Keratinocyte (primary cell): Measurements from ENCODE around the gene TAC3. TPM values are rescaled to one million over a fixed set of nuclear protein-coding genes. Genes with fewer than 3 reads are reported as not detected.

Experiments
- DNase-seq: peaks from one replicate; pipeline ENCODE4 v3.0.0-alpha.2; 2011; ENCODE audit warnings: low read depth, missing footprints, low spot score
- FAIRE-seq: peaks from 2 replicates; lab custom pipeline; 2011; peaks lifted over from hg19 to GRCh38; lab: Jason Lieb, UNC
- H2AFZ ChIP-seq: 2 replicates; pipeline ENCODE4 v1.6.0; 2012; ENCODE audit warnings: low read length, control low read depth, inconsistent platforms; ENCODE audit not compliant: control insufficient read depth
- H3K27ac ChIP-seq: 2 replicates; pipeline ENCODE4 v1.5.1; 2011; ENCODE audit warnings: low read length; ENCODE audit not compliant: control insufficient read depth, insufficient read depth
- H3K27me3 ChIP-seq: 3 replicates; pipeline ENCODE4 v1.6.0; 2011; ENCODE audit warnings: low read length; ENCODE audit not compliant: control insufficient read depth, insufficient read depth; ENCODE audit errors: extremely low read depth
- H3K36me3 ChIP-seq, 2 experiments: 2 replicates in 1 of 2; 3 replicates in 1 of 2; pipeline ENCODE4 v1.5.1; 2011; ENCODE audit warnings: low read length in 2 of 2, mild to moderate bottlenecking in 1 of 2; ENCODE audit not compliant: control insufficient read depth in 2 of 2, insufficient read depth in 2 of 2; ENCODE audit errors: extremely low read depth in 1 of 2
- H3K4me1 ChIP-seq: 3 replicates; pipeline ENCODE4 v1.5.1; 2011; ENCODE audit warnings: low read length; ENCODE audit not compliant: control insufficient read depth, insufficient read depth; ENCODE audit errors: extremely low read depth
- H3K4me2 ChIP-seq: 3 replicates; pipeline ENCODE4 v1.6.0; 2011; ENCODE audit warnings: low read depth, low read length; ENCODE audit not compliant: control insufficient read depth, insufficient read depth; ENCODE audit errors: extremely low read depth
- H3K4me3 ChIP-seq, 3 experiments: fragments of 200-600 bp in 1 of 3; sonication (generic) in 1 of 3; 2 replicates in 2 of 3; 3 replicates in 1 of 3; pipeline ENCODE4 v1.5.1; 2011 to 2016; ENCODE audit warnings: low read length in 3 of 3, mild to moderate bottlenecking in 3 of 3, control low read depth in 2 of 3, inconsistent platforms in 1 of 3, low read depth in 1 of 3, mixed read lengths in 1 of 3, mixed run types in 1 of 3, moderate library complexity in 1 of 3; ENCODE audit not compliant: control insufficient read depth in 2 of 3, insufficient read depth in 2 of 3; ENCODE audit errors: extremely low read depth in 1 of 3
- H3K79me2 ChIP-seq: 2 replicates; pipeline ENCODE4 v1.6.0; 2012; ENCODE audit warnings: low read length; ENCODE audit not compliant: control insufficient read depth, insufficient read depth
- H3K9ac ChIP-seq: 3 replicates; pipeline ENCODE4 v1.6.0; 2011; ENCODE audit warnings: low read length; ENCODE audit not compliant: control insufficient read depth, insufficient read depth; ENCODE audit errors: extremely low read depth
- H3K9me1 ChIP-seq: 3 replicates; pipeline ENCODE4 v1.6.0; 2011; ENCODE audit warnings: low read length; ENCODE audit not compliant: control insufficient read depth, insufficient read depth; ENCODE audit errors: extremely low read depth
- H3K9me3 ChIP-seq: 2 replicates; pipeline ENCODE4 v1.5.1; 2012; ENCODE audit warnings: low read depth, low read length; ENCODE audit not compliant: control insufficient read depth
- H4K20me1 ChIP-seq: 3 replicates; pipeline ENCODE4 v1.6.0; 2011; ENCODE audit warnings: low read length; ENCODE audit not compliant: control insufficient read depth, insufficient read depth; ENCODE audit errors: extremely low read depth
- CTCF ChIP-seq, 3 experiments: IDR thresholded peaks in 1 of 3; conservative IDR thresholded peaks in 1 of 3; optimal IDR thresholded peaks in 1 of 3; 2 replicates in 2 of 3; 3 replicates in 1 of 3; pipeline versions ENCODE3 to v1.5.1; 2011; ENCODE audit warnings: low read length in 3 of 3, mild to moderate bottlenecking in 3 of 3, moderate library complexity in 2 of 3, control low read depth in 1 of 3, inconsistent platforms in 1 of 3; ENCODE audit not compliant: insufficient read depth in 2 of 3; ENCODE audit errors: extremely low read depth in 1 of 3
- EZH2 ChIP-seq: IDR thresholded peaks from one replicate; pipeline ENCODE4 v1.6.1; 2012; ENCODE audit warnings: inconsistent platforms, mild to moderate bottlenecking, low read length, moderate library complexity
- dilution Hi-C: fragments of 300-500 bp; cut with MboI; formaldehyde crosslinking; loops from one replicate; pipeline ENCODE4 v1.7.0; 2020; ENCODE audit warnings: low sequenced_read_pairs; ENCODE audit not compliant: extremely low pct_ligation_motif_present
- polyA plus RNA-seq, 5 experiments: library from polyadenylated mRNA; depleted of rRNA in 3 of 5; stranded (reverse) in 3 of 5; stranded (forward) in 1 of 5; unstranded in 1 of 5; fragments of >200 nt; gene quantifications; 1 replicate in 1 of 5; 2 replicates in 3 of 5; 3 replicates in 1 of 5; pipeline versions ENCODE4 v1.2.1 to v1.2.3, GENCODE V29; 2011 to 2012; ENCODE audit warnings: missing spikeins in 2 of 5, low read depth in 1 of 5, low replicate concordance in 1 of 5

TAC3 gene
- polyA plus RNA-seq, 1 donor (not counting 4 experiments of a cell fraction or from before 2014, with no cell fraction given), result not detected

DNA sequence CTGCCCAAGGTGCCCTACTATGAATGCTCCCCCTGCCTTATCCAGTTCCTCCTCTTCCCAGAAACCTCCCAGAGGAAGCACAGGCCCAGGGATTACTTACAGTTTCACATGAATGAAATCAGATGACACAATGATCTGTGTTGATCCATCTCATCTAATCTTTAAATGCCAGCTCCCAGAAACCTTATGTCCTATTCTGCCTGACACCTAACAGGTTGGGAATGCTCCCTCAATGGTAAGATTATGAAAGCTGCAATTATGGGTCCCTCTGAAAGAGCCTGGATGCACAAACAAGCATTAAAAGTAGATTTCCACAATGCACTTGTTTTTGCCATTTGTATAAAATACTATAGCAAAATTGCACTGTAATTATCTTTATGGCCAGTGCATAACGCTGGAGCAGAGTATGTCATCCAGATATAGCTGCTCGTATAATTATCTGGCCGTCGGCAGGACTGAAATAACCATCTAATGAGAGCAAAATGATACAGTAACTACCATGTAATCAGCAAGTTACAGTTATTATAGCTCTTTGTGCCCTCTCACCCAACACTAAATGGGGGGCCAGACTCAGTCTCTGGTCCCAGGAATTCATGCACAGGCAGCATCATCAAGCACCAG lies 5.6 kb downstream of the TAC3 start:
- Histone ChIP-seq H3K79me2 (peaks cover 2% of the 10 kb centered on the region), H3K9me1 (no peaks in the 10 kb centered on the region), H3K4me1 (no peaks in the 10 kb centered on the region), H3K4me2 (no peak overlapping the region), H3K4me3 (no peak overlapping the region), H3K9me3 (no peaks in the 10 kb centered on the region), H3K27me3 (peaks cover 22% of the 10 kb centered on the region), H4K20me1 (no peaks in the 10 kb centered on the region), H3K36me3 (no peaks in the 10 kb centered on the region), H2AFZ (no peak overlapping the region), H3K9ac (no peak overlapping the region), H3K27ac (no peak overlapping the region)
- dilution Hi-C loops, result no loop called here
- DNase-seq, result no peak
- TF ChIP-seq CTCF (optimal IDR thresholded peaks at IDR 0.05 in 1 of 3, IDR thresholded peaks at IDR 0.05 in 1 of 3, conservative IDR thresholded peaks at IDR 0.05 in 1 of 3; ENCODE audit: extremely low read depth in 1 of 3, insufficient read depth in 2 of 3, low read length in 3 of 3) (no peak), EZH2 (no peak)
- no peak for FAIRE-seq

DNA sequence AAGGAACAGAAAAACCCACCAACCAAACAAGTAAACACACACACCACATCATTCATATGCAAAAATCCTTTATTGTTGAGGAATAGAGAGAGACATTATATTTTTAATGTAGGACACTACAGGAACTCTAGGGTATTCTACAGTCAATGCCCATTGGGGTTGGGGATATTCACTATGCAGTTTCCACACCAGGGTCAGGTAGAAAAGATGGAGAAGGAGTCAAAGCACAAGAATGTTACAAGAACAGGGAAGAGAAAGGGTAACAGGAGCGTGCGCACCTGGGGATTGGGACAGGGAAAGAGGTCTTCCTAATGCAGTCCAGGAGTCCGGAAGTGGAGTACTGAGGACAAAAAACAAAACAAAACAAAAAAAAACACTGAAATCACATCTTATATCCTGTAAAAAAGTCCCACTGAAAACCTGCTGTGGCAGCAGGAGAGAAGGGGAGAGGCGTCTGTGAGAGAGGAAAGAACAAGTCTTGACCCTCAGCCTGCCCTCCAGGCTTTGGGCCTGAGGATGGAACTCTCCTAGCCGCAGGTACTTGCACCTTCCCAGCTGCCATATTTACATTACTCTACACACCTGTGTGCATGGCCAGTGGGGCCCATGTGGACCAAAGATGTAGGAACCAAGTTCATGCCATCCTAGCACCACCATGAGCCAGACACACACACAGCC lies 6.2 kb downstream of the TAC3 start:
- no peak for TF ChIP-seq EZH2
- no peak for TF ChIP-seq CTCF (optimal IDR thresholded peaks at IDR 0.05 in 1 of 3, IDR thresholded peaks at IDR 0.05 in 1 of 3, conservative IDR thresholded peaks at IDR 0.05 in 1 of 3; ENCODE audit: extremely low read depth in 1 of 3, insufficient read depth in 2 of 3, low read length in 3 of 3)
- FAIRE-seq (no peak), DNase-seq (no peak)
- no peak overlapping the region for H3K27ac ChIP-seq
- H3K4me1 ChIP-seq, result peaks cover 4% of the 10 kb centered on the region
- no peaks in the 10 kb centered on the region for H3K9me1 ChIP-seq
- no peak overlapping the region for H2AFZ ChIP-seq
- H3K9me3 ChIP-seq, result no peaks in the 10 kb centered on the region
- H4K20me1 ChIP-seq, result no peaks in the 10 kb centered on the region
- dilution Hi-C loops, result loop anchor here (10.0 kb wide), 1 partner anchor 255 kb away; the partner anchor contains the start of gene PRIM1
- H3K79me2 ChIP-seq, result peaks cover 8% of the 10 kb centered on the region
- peaks cover 16% of the 10 kb centered on the region for H3K27me3 ChIP-seq
- H3K9ac ChIP-seq, result no peak overlapping the region
- no peaks in the 10 kb centered on the region for H3K36me3 ChIP-seq
- no peak overlapping the region for H3K4me2 ChIP-seq
- H3K4me3 ChIP-seq, result no peak overlapping the region
